ENCODE measurements around the gene JMY.

DNA sequence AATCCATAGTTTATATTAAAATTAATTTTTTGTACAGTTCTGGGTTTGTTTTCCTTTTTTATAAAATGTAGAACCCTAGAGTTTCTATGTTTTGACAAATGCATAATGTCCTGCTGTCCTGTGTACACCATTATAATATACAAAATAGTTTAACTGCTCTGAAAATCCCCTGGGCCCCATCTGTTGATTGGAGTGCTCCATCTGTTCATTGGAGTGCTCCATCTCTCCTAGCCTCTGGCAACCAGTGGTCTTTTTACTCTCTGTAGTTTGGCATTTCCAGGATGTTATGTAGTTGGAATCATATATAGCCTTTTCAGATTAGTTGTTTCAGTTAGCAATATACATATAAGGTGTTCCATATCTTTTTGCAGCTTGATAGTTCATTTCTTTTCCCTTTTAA lies 31.2 kb downstream of the JMY start:
- TF ChIP-seq, protein P1, sequence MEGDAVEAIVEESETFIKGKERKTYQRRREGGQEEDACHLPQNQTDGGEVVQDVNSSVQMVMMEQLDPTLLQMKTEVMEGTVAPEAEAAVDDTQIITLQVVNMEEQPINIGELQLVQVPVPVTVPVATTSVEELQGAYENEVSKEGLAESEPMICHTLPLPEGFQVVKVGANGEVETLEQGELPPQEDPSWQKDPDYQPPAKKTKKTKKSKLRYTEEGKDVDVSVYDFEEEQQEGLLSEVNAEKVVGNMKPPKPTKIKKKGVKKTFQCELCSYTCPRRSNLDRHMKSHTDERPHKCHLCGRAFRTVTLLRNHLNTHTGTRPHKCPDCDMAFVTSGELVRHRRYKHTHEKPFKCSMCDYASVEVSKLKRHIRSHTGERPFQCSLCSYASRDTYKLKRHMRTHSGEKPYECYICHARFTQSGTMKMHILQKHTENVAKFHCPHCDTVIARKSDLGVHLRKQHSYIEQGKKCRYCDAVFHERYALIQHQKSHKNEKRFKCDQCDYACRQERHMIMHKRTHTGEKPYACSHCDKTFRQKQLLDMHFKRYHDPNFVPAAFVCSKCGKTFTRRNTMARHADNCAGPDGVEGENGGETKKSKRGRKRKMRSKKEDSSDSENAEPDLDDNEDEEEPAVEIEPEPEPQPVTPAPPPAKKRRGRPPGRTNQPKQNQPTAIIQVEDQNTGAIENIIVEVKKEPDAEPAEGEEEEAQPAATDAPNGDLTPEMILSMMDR (IDR thresholded peaks at IDR 0.05), result no peak
- no peak for TF ChIP-seq POLR2AphosphoS5 (IDR thresholded peaks at IDR 0.05; ENCODE audit: low read depth, low read length)
- TF ChIP-seq, protein P2, sequence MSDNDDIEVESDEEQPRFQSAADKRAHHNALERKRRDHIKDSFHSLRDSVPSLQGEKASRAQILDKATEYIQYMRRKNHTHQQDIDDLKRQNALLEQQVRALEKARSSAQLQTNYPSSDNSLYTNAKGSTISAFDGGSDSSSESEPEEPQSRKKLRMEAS (IDR thresholded peaks at IDR 0.05; ENCODE audit: low read depth), result no peak
- TF ChIP-seq SMC3 (IDR thresholded peaks at IDR 0.05; ENCODE audit: low read depth, low read length), result no peak
- TF ChIP-seq RFX5 (IDR thresholded peaks at IDR 0.05; ENCODE audit: low read length), result no peak
- TF ChIP-seq NRF1 (IDR thresholded peaks at IDR 0.05; ENCODE audit: low read depth, low read length), result no peak
- no peak for TF ChIP-seq SIN3A (IDR thresholded peaks at IDR 0.05; ENCODE audit: borderline replicate concordance, low read depth, low read length)
- TF ChIP-seq EP300 (IDR thresholded peaks at IDR 0.05; ENCODE audit: borderline replicate concordance in 1 of 2, low read depth in 1 of 2, low read length in 1 of 2), result no peak
- TF ChIP-seq TAF1 (IDR thresholded peaks at IDR 0.05; ENCODE audit: borderline replicate concordance, low read depth, low read length), result no peak
- no peak for TF ChIP-seq YY1 (IDR thresholded peaks at IDR 0.05; ENCODE audit: low read depth)
- TF ChIP-seq EZH2phosphoT487 (IDR thresholded peaks at IDR 0.05; ENCODE audit: borderline replicate concordance, low read depth), result no peak
- TF ChIP-seq RAD21 (IDR thresholded peaks at IDR 0.05; ENCODE audit: low read length), result no peak
- TF ChIP-seq TCF12 (IDR thresholded peaks at IDR 0.05), result no peak
- no peak for TF ChIP-seq FOXM1 (IDR thresholded peaks at IDR 0.05; ENCODE audit: low read depth)
